ENCODE data around the gene GALNT18.

DNA sequence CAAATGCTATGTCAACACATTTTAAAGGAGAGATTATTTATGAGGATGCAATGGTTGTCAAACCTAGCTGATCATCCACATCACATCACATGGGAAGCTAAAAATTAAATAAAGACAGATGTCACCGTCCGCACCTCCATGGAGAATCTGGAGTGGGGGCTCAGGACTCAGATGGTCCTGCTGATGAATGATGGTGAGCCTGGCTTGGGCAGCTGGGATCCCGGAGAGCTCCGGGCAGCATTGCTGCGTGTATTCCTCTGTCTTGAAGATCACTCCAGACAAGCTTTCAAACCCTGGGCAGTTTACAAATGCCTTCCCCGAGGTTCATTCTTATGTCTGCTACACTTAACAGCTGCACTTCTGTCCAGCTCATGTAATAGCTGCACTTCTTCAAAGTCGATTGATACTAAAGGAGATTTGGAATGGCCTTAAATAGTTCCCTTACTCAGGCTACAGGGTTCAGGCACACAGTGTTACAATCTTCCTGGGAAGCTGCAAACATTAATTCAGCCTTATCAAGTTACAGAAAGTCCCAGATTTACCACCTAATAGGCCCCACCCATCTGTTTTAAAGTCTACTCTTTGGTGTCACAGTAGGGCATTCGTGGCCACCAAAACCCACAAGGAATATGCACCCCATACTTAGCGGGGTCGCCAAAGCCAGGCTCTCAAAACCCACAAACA, 234.0 kb downstream of the GALNT18 start:
- no peak for TF ChIP-seq EZH2 (IDR thresholded peaks at IDR 0.05; ENCODE audit: low read length)
- TF ChIP-seq, protein P1, sequence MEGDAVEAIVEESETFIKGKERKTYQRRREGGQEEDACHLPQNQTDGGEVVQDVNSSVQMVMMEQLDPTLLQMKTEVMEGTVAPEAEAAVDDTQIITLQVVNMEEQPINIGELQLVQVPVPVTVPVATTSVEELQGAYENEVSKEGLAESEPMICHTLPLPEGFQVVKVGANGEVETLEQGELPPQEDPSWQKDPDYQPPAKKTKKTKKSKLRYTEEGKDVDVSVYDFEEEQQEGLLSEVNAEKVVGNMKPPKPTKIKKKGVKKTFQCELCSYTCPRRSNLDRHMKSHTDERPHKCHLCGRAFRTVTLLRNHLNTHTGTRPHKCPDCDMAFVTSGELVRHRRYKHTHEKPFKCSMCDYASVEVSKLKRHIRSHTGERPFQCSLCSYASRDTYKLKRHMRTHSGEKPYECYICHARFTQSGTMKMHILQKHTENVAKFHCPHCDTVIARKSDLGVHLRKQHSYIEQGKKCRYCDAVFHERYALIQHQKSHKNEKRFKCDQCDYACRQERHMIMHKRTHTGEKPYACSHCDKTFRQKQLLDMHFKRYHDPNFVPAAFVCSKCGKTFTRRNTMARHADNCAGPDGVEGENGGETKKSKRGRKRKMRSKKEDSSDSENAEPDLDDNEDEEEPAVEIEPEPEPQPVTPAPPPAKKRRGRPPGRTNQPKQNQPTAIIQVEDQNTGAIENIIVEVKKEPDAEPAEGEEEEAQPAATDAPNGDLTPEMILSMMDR (optimal IDR thresholded peaks at IDR 0.05 in 1 of 3, IDR thresholded peaks at IDR 0.05 in 1 of 3, conservative IDR thresholded peaks at IDR 0.05 in 1 of 3; ENCODE audit: extremely low read depth in 1 of 3, insufficient read depth in 2 of 3, low read length in 3 of 3), result no peak

Data from keratinocyte (primary cell).